ENCODE measurements around the gene SNAP47.

SNAP47 gene

DNA sequence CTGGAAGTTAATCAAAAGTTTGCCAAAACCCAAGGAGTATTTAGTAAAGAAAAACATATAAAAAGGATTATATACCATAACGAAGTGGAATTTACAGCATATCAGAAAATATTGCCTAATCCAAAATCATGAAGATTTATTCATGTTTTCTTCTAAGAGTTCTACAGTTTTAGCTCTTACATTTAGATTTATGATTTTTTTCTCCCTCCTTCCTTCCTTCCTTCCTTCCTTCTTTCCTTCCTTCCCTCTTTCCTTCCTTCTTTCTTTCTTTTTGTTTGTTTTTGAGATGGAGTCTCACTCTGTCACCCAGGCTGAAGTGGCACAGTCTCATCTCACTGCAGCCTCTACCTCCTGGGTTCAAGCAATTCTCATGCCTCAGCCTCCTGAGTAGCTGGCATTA lies 64.5 kb downstream of the SNAP47 start:
- no peaks in the 10 kb centered on the region for H3K36me3 ChIP-seq (ENCODE audit: insufficient read depth, low read length)
- H3K4me3 ChIP-seq (ENCODE audit: low read length, poor library complexity, severe bottlenecking): no peak overlapping the region
- no peaks in the 10 kb centered on the region for H3K9me2 ChIP-seq (replicated peaks; ENCODE audit: low read depth, low read length)
- H3K4me1 ChIP-seq (ENCODE audit: insufficient read depth, low read length, poor library complexity, severe bottlenecking): no peaks in the 10 kb centered on the region
- H2AFZ ChIP-seq (ENCODE audit: low read length): no peak overlapping the region
- TF ChIP-seq EZH2phosphoT487 (IDR thresholded peaks at IDR 0.05; ENCODE audit: borderline replicate concordance): no peak
- TF ChIP-seq, protein P1, sequence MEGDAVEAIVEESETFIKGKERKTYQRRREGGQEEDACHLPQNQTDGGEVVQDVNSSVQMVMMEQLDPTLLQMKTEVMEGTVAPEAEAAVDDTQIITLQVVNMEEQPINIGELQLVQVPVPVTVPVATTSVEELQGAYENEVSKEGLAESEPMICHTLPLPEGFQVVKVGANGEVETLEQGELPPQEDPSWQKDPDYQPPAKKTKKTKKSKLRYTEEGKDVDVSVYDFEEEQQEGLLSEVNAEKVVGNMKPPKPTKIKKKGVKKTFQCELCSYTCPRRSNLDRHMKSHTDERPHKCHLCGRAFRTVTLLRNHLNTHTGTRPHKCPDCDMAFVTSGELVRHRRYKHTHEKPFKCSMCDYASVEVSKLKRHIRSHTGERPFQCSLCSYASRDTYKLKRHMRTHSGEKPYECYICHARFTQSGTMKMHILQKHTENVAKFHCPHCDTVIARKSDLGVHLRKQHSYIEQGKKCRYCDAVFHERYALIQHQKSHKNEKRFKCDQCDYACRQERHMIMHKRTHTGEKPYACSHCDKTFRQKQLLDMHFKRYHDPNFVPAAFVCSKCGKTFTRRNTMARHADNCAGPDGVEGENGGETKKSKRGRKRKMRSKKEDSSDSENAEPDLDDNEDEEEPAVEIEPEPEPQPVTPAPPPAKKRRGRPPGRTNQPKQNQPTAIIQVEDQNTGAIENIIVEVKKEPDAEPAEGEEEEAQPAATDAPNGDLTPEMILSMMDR (conservative IDR thresholded peaks at IDR 0.05; ENCODE audit: low read length): no peak
- no peaks in the 10 kb centered on the region for H4K20me1 ChIP-seq (ENCODE audit: insufficient read depth, low read length, poor library complexity, severe bottlenecking)
- H3K4me2 ChIP-seq (ENCODE audit: low read depth, low read length, poor library complexity, severe bottlenecking): no peak overlapping the region
- no peaks in the 10 kb centered on the region for H3K9me3 ChIP-seq (ENCODE audit: insufficient read depth, low read depth, low read length)
- no peak overlapping the region for H3K9ac ChIP-seq (ENCODE audit: low read depth, low read length, poor library complexity, severe bottlenecking)
- H3F3A ChIP-seq (ENCODE audit: low read depth): no peaks in the 10 kb centered on the region
- no peaks in the 10 kb centered on the region for H3K79me2 ChIP-seq (ENCODE audit: insufficient read depth, low read length)
- H3K27me3 ChIP-seq (ENCODE audit: insufficient read depth, low read length, poor library complexity, severe bottlenecking): no peaks in the 10 kb centered on the region

DNA sequence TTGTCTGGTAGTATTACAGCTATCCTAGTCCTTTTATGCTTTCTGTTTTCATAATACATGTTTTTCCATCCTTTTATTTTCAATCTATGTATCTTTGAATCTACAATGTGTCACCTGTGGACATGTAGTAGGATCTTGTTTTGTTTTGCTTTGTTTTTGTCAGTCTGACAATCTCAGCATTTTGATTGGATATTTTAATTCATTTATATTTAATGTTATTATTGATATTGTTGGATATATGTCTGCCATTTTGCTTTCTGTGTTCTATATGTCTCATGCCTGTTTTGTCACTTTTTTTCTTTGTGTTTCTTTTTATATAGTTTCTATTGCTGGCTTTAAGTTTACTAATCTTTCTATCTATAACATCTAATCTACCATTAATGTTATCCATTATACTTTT lies 68.7 kb downstream of the SNAP47 start:
- Histone ChIP-seq H3F3A (ENCODE audit: low read depth) (no peaks in the 10 kb centered on the region), H4K20me1 (ENCODE audit: insufficient read depth, low read length, poor library complexity, severe bottlenecking) (no peaks in the 10 kb centered on the region), H3K27me3 (ENCODE audit: insufficient read depth, low read length, poor library complexity, severe bottlenecking) (no peaks in the 10 kb centered on the region), H3K4me2 (ENCODE audit: low read depth, low read length, poor library complexity, severe bottlenecking) (no peak overlapping the region), H3K79me2 (ENCODE audit: insufficient read depth, low read length) (no peaks in the 10 kb centered on the region), H3K9ac (ENCODE audit: low read depth, low read length, poor library complexity, severe bottlenecking) (no peak overlapping the region), H3K9me2 (replicated peaks; ENCODE audit: low read depth, low read length) (no peaks in the 10 kb centered on the region), H3K9me3 (ENCODE audit: insufficient read depth, low read depth, low read length) (no peaks in the 10 kb centered on the region), H3K4me1 (ENCODE audit: insufficient read depth, low read length, poor library complexity, severe bottlenecking) (no peaks in the 10 kb centered on the region), H3K36me3 (ENCODE audit: insufficient read depth, low read length) (no peaks in the 10 kb centered on the region), H2AFZ (ENCODE audit: low read length) (no peak overlapping the region), H3K4me3 (ENCODE audit: low read length, poor library complexity, severe bottlenecking) (no peak overlapping the region)
- TF ChIP-seq EZH2phosphoT487 (IDR thresholded peaks at IDR 0.05; ENCODE audit: borderline replicate concordance): no peak
- TF ChIP-seq, protein P1 (conservative IDR thresholded peaks at IDR 0.05; ENCODE audit: low read length): no peak

DNA sequence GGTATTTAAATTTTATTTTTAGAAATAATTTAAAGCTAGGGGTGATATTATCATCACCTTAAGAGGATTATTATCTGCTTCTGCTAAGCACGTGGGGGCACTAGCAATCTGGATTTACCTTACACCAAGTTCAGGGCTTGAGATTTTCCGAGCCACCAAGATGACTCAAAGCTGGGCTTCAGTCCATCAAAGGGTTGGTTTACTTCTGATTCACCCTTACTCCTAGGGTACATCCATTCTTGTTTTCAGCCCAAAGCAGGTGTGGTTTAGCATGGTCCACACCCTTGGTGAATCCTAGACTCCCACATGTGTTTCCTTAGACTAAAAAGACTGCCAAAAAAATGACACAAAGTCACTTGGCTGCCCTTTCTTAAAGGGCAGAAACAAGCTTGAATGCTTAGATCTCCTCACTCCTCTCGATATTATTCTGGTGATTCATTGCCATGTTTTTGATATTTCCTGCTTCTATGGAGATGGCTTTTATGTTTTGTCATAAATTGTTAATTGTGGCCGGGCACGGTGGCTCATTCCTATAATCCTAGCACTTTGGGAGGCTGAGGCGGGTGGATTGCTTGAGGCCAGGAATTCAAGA lies 70.5 kb downstream of the SNAP47 start:
- Histone ChIP-seq H3K4me1 (ENCODE audit: insufficient read depth, low read length, poor library complexity, severe bottlenecking) (no peaks in the 10 kb centered on the region), H3K9me3 (ENCODE audit: insufficient read depth, low read depth, low read length) (no peaks in the 10 kb centered on the region), H3K4me2 (ENCODE audit: low read depth, low read length, poor library complexity, severe bottlenecking) (no peak overlapping the region), H3K4me3 (ENCODE audit: low read length, poor library complexity, severe bottlenecking) (no peak overlapping the region), H3K79me2 (ENCODE audit: insufficient read depth, low read length) (no peaks in the 10 kb centered on the region), H3K27me3 (ENCODE audit: insufficient read depth, low read length, poor library complexity, severe bottlenecking) (no peaks in the 10 kb centered on the region), H4K20me1 (ENCODE audit: insufficient read depth, low read length, poor library complexity, severe bottlenecking) (no peaks in the 10 kb centered on the region), H2AFZ (ENCODE audit: low read length) (no peak overlapping the region), H3K9ac (ENCODE audit: low read depth, low read length, poor library complexity, severe bottlenecking) (no peak overlapping the region), H3F3A (ENCODE audit: low read depth) (no peaks in the 10 kb centered on the region), H3K36me3 (ENCODE audit: insufficient read depth, low read length) (no peaks in the 10 kb centered on the region), H3K9me2 (replicated peaks; ENCODE audit: low read depth, low read length) (no peaks in the 10 kb centered on the region)
- TF ChIP-seq, protein P1 (conservative IDR thresholded peaks at IDR 0.05; ENCODE audit: low read length): no peak
- TF ChIP-seq EZH2phosphoT487 (IDR thresholded peaks at IDR 0.05; ENCODE audit: borderline replicate concordance): no peak

Measured in Loucy (cell line).